ENCODE measurements around the gene IGDCC3.
A peak's percentile ranks its signal among the peaks of the same experiment; 100 is the strongest.

The IGDCC3 gene

GRCh38 chr15:65323071-65323511 is 54.7 kb downstream of the IGDCC3 start:
- DNase-seq = no peak

DNA sequence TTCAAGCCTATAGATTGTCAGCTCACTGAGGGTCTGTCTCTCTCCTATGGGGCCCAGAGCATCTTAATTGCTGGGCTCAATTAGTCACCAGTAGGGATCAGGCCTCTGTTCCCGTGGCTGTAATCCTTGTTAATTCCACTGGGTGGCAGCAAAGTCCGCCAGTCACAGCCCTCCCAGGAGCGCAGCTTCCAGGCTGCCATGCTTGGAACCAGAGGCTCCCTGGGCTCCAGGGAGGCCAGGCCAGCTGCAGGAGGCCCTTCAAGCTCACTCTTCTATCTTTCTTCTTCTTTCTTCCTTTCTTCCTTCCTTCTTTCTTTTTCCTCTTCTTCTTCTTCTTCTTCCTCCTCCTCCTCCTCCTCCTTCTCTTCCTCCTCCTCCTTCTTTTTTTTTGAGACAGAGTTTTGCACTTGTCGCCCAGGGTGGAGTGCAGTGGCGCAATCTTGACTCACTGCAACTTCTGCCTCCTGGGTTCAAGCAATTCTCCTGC is 58.9 kb downstream of the IGDCC3 start:
- peak; percentile 84 to 89 (median 86) for DNase-seq

GRCh38 chr15:65312400-65312916 is 65.3 kb downstream of the IGDCC3 start:
- no peak for DNase-seq

GRCh38 chr15:65311760-65312159 is 66.0 kb downstream of the IGDCC3 start:
- DNase-seq = no peak

DNA sequence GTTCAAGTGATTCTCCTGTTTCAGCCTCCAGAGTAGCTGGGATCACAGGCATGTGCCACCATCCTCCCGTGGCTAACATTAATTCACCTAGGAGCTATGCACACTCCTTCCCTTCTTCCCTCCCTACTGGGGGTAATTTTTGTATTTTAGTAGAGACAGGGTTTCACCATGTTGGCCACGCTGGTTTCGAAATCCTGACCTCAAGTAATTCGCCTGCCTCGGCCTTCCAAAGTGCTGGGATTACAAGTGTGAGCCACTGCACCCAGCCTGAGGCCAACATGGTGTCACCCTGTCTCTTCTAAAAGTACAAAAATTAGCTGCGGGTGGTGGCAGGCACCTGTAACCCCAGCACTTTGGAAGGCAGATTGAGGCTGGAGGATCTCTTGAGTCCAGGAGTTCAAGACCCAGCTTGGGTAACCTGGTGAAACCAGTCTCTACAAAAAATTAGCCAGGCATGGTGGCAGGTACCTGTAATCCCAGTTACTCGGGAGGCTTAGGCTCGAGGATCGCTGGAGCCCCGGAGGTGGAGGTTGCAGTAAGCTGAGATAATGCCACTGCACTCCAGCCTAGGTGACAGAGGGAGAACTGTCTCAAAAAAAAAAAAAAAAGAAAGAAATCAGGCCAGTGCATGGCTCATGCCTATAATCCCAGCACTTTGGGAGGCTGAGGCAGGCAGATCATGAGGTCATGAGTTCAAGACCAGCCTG is 67.2 kb downstream of the IGDCC3 start:
- DNase-seq = peak in 1 of 4 experiments; percentile 18

DNA sequence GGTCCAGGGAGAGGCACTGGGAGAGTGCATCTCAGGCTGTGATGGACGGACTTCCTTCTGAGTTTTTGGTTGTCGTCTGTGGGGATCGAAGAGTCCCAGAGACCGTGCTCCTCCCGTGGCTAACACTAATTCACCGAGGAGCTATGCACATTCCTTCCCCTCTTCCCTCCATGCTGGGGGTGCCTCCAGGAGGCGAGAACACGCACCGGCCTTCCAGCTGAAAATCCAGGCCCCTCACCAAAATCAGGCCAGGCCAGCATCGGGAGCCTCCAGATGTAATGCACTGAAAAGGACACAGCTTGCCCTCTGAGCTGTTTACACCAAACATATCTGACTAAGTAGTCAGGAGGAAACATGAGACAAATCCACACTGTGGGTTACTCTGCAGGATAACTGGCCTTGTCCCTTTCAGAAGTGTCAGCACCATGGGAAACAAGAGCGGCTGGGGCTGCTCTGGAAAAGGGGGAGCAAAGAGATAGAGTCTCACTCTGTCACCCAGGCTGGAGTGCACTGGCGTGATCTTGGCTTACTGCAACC is 67.9 kb downstream of the IGDCC3 start:
- no peak for DNase-seq

DNA sequence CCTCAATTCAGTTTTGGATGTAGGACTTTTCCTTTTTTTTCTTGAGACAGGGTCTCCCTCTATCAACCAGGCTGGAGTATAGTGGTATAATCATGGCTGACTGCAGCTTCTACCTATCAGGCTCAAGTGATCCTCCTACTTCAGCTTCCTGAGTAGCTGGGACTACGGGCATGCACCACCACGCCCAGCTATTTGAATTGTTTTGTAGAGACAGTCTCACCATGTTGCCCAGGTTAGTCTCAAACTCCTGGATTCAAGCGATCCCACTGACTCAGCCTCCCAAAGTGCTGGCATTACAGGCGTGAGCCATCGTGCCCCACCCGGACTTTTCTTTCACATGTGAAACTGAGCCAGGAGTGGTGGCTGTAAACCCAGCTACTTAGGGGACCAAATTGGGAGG is 69.8 kb downstream of the IGDCC3 start:
- DNase-seq = no peak

- no peak for DNase-seq
These were observed 71.3 kb downstream of the IGDCC3 start for GRCh38 chr15:65306551-65306950.

DNA sequence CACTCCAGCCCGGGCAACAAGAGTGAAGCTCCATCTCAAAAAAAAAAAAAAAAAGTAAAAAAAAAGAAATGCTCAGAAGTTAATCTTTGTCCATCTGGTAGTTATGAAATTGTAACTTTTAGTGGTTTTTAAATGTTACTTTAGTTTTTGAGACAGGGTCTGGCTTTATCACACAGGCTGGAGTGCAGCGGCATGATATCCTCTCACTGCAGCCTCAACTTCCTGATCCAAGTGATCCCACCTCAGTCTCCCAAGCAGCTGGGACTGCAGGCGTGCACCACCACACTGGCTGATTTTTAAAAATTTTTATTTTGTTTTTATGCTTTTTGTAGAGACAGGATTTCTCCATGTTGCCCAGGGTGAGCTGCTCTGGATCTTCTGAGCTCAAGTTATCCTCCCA is 72.0 kb downstream of the IGDCC3 start:
- no peak for DNase-seq

DNA sequence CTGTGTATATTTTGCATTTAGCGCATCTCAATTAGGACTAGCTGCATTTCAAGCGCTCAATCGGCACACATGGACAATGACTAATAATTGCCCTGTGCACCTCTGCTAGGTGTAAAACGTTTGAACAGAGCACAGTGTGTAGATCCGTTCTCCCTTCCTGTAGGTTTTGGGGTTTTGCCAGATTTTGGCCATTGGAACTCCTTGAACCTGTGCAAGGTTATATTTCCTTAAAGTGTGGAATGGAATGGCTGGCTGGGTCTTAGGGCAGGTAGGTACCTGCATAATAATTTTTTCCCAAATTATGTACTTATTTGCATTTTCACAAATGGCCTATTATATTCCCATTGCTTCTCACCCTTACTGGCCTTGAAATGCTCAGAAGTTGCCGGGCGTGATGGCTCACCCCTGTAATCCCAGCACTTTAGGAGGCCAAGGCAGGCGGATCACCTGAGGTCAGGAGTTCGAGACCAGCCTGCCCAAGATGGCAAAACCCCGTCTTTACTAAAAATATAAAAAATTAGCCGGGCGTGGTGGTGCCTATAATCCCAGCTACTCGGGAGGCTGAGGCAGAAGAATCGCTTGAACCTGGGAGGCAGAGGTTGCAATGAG is 72.5 kb downstream of the IGDCC3 start:
- no peak for DNase-seq

- peak; percentile 88 to 96 (median 92) for DNase-seq
These were observed 73.2 kb downstream of the IGDCC3 start, which contains the start of gene RNU5B-1 for GRCh38 chr15:65304381-65305149. Gene RNU5B-1, plus strand, starts transcription at chr15:65304677.

GRCh38 chr15:65303687-65304380 is 74.0 kb downstream of the IGDCC3 start:
- peak; percentile 46 to 70 (median 55) for DNase-seq

GRCh38 chr15:65302061-65302460 is 75.7 kb downstream of the IGDCC3 start:
- no peak for DNase-seq

DNA sequence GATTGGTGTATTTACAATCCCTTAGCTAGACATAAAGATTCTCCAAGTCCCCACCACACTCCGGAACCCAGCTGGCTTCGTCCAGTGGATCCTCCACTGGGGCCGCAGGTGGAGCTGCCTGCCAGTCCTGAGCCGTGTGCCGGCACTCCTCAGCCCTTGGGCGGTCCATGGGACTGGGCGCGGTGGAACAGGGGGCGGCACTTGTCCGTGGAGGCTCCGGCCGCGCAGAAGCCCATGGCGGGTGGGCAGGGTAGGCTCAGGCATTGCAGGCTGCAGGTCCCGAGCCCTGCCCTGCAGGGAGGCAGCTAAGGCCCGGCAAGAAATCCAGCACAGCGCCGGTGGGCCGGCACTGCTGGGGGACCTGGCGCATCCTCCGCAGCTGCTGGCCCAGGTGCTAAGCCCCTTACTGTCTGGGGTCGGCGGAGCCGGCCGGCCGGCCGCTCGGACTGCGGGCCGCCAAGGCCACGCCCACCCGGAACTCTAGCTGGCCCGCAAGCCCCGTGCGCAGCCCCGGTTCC is 76.8 kb downstream of the IGDCC3 start:
- DNase-seq = no peak

- DNase-seq = no peak
These were observed 79.1 kb downstream of the IGDCC3 start for GRCh38 chr15:65298731-65299130.

- no peak for DNase-seq
These were observed 84.8 kb downstream of the IGDCC3 start for GRCh38 chr15:65292938-65293518.

- DNase-seq = no peak
These were observed 87.6 kb downstream of the IGDCC3 start for GRCh38 chr15:65290228-65290627.

GRCh38 chr15:65289261-65289854 is 88.4 kb downstream of the IGDCC3 start:
- no peak for DNase-seq

- peak; percentile 69 to 78 (median 74) for DNase-seq
These were observed 90.3 kb downstream of the IGDCC3 start for GRCh38 chr15:65287520-65287855.

GRCh38 chr15:65286704-65287519 is 90.9 kb downstream of the IGDCC3 start, which contains the start of gene PARP16:
Gene PARP16, minus strand, starts transcription at chr15:65286883. Its CDS starts 457 bp downstream, at chr15:65286426.
- peak; percentile 78 to 94 (median 90) for DNase-seq

Data from suppressor macrophage (primary cell).